CD4-positive, alpha-beta T cell treated with Interferon gamma for 1 hour (primary cell): ENCODE results near the gene SMARCA1.

ENCODE experiments used
- DNase-seq: peaks from one replicate; pipeline ENCODE4 v3.0.0-alpha.2; 2020

Gene SMARCA1

GRCh38 chrX:129530410-129530809 lies 7.1 kb upstream of the SMARCA1 start:
- DNase-seq, result no peak

GRCh38 chrX:129529685-129530281 lies 6.5 kb upstream of the SMARCA1 start:
- no peak for DNase-seq

GRCh38 chrX:129525896-129526295 lies 2.6 kb upstream of the SMARCA1 start:
- no peak for DNase-seq

- no peak for DNase-seq
Observed at GRCh38 chrX:129525162-129525561, 1.9 kb upstream of the SMARCA1 start.

- no peak for DNase-seq
Observed at GRCh38 chrX:129524250-129524850, 1.1 kb upstream of the SMARCA1 start.

GRCh38 chrX:129522184-129523078 lies 859 bp downstream of the SMARCA1 start:
- DNase-seq, result no peak

GRCh38 chrX:129520151-129520550 lies 3.1 kb downstream of the SMARCA1 start:
- DNase-seq, result no peak

- DNase-seq, result no peak
Observed at GRCh38 chrX:129516402-129516801, 6.9 kb downstream of the SMARCA1 start.

GRCh38 chrX:129512409-129512808 lies 10.9 kb downstream of the SMARCA1 start:
- DNase-seq, result no peak

GRCh38 chrX:129511689-129512088 lies 11.6 kb downstream of the SMARCA1 start:
- no peak for DNase-seq

- DNase-seq, result no peak
Observed at GRCh38 chrX:129510331-129510730, 13.0 kb downstream of the SMARCA1 start.

- DNase-seq, result no peak
Observed at GRCh38 chrX:129497146-129497843, 26.0 kb downstream of the SMARCA1 start.

GRCh38 chrX:129496625-129497024 lies 26.7 kb downstream of the SMARCA1 start:
- no peak for DNase-seq

- no peak for DNase-seq
Observed at GRCh38 chrX:129495900-129496299, 27.4 kb downstream of the SMARCA1 start.

GRCh38 chrX:129494887-129495286 lies 28.4 kb downstream of the SMARCA1 start:
- no peak for DNase-seq

GRCh38 chrX:129493643-129494042 lies 29.6 kb downstream of the SMARCA1 start:
- no peak for DNase-seq

GRCh38 chrX:129490330-129490729 lies 33.0 kb downstream of the SMARCA1 start:
- DNase-seq, result no peak

GRCh38 chrX:129488359-129488758 lies 34.9 kb downstream of the SMARCA1 start:
- no peak for DNase-seq

- no peak for DNase-seq
Observed at GRCh38 chrX:129480889-129481288, 42.4 kb downstream of the SMARCA1 start.

GRCh38 chrX:129478516-129478915 lies 44.8 kb downstream of the SMARCA1 start:
- DNase-seq, result no peak

GRCh38 chrX:129472116-129472515 lies 51.2 kb downstream of the SMARCA1 start:
- DNase-seq, result no peak

GRCh38 chrX:129462707-129463106 lies 60.6 kb downstream of the SMARCA1 start:
- DNase-seq, result no peak

- DNase-seq, result no peak
Observed at GRCh38 chrX:129461801-129462456, 61.4 kb downstream of the SMARCA1 start.
